GM23338 (cell line): ENCODE measurements around the gene ENTPD5. TPM values are rescaled to one million over a fixed set of nuclear protein-coding genes. Genes with fewer than 3 reads are reported as not detected.

Source experiments
- ATAC-seq: fragments of 200-7000 bp; cut with Tn5 transposase; 3 replicates; pipeline ENCODE4 v1.9.1; 2020
- DNase-seq: peaks from one replicate; pipeline ENCODE4 v3.0.0-alpha.2; 2015; ENCODE audit warnings: low spot score
- H2AFZ ChIP-seq: fragments of 200-600 bp; sonication (generic); 2 replicates; pipeline ENCODE4 v1.8.0; 2016; ENCODE audit warnings: antibody characterized with exemption, mild to moderate bottlenecking, moderate library complexity
- H3F3A ChIP-seq: fragments of 200-600 bp; sonication (generic); replicated peaks from 2 replicates; pipeline ENCODE4 v1.8.0; 2017; ENCODE audit warnings: antibody characterized with exemption, mixed run types, low read depth
- H3K27ac ChIP-seq: fragments of 200-600 bp; sonication (generic); 2 replicates; pipeline ENCODE4 v1.6.1; 2016; ENCODE audit warnings: low read depth
- H3K27me3 ChIP-seq: fragments of 200-600 bp; sonication (generic); 2 replicates; pipeline ENCODE4 v1.8.0; 2016; ENCODE audit warnings: mild to moderate bottlenecking, mixed run types, moderate library complexity; ENCODE audit not compliant: insufficient read depth
- H3K36me3 ChIP-seq: fragments of 200-600 bp; sonication (generic); 2 replicates; pipeline ENCODE4 v1.8.0; 2016; ENCODE audit warnings: mild to moderate bottlenecking; ENCODE audit not compliant: insufficient read depth
- H3K4me1 ChIP-seq: fragments of 200-600 bp; sonication (generic); 2 replicates; pipeline ENCODE4 v1.8.0; 2016; ENCODE audit warnings: mild to moderate bottlenecking, moderate library complexity; ENCODE audit not compliant: insufficient read depth
- H3K4me2 ChIP-seq: fragments of 200-600 bp; sonication (generic); 2 replicates; pipeline ENCODE4 v1.7.1; 2017; ENCODE audit warnings: mixed run types
- H3K4me3 ChIP-seq: fragments of 200-600 bp; sonication (generic); 2 replicates; pipeline ENCODE4 v1.6.1; 2016; ENCODE audit warnings: mixed run types
- H3K79me2 ChIP-seq: fragments of 200-600 bp; sonication (generic); replicated peaks from 2 replicates; pipeline ENCODE4 v1.8.0; 2017; ENCODE audit warnings: mild to moderate bottlenecking; ENCODE audit not compliant: insufficient read depth
- H3K9me2 ChIP-seq: fragments of 200-600 bp; sonication (generic); 2 replicates; pipeline ENCODE4 v1.8.0; 2017; ENCODE audit not compliant: insufficient read depth
- H4K20me1 ChIP-seq: fragments of 200-600 bp; sonication (generic); replicated peaks from 2 replicates; pipeline ENCODE4 v1.8.0; 2017; ENCODE audit warnings: mild to moderate bottlenecking; ENCODE audit not compliant: insufficient read depth
- H3K27ac Mint-ChIP-seq: 2 replicates; pipeline ENCODE4 v1.8.0; 2020; ENCODE audit warnings: inconsistent platforms, mild to moderate bottlenecking, moderate library complexity, mixed read lengths
- H3K27me3 Mint-ChIP-seq: 3 replicates; pipeline ENCODE4 v1.8.0; 2022; ENCODE audit warnings: low read depth, mild to moderate bottlenecking, moderate library complexity, mixed read lengths, inconsistent platforms; ENCODE audit not compliant: insufficient read depth, poor library complexity
- H3K36me3 Mint-ChIP-seq: 3 replicates; pipeline ENCODE4 v1.8.0; 2021; ENCODE audit warnings: low read depth, mild to moderate bottlenecking, inconsistent platforms, moderate library complexity, mixed read lengths
- H3K4me1 Mint-ChIP-seq: 3 replicates; pipeline ENCODE4 v1.8.0; 2020; ENCODE audit warnings: mild to moderate bottlenecking, inconsistent platforms, mixed read lengths
- H3K4me3 Mint-ChIP-seq: 3 replicates; pipeline ENCODE4 v1.8.0; 2021; ENCODE audit warnings: moderate library complexity, mild to moderate bottlenecking, inconsistent platforms, mixed read lengths
- H3K9me3 Mint-ChIP-seq: 3 replicates; pipeline ENCODE4 v1.8.0; 2020; ENCODE audit warnings: moderate library complexity, mild to moderate bottlenecking, inconsistent platforms, mixed read lengths
- CREB1 ChIP-seq: fragments of 250-450 bp; sonication (Bioruptor Pico); IDR thresholded peaks from 2 replicates; pipeline ENCODE4 v1.5.0; 2020; ENCODE audit warnings: low read depth, mild to moderate bottlenecking, moderate library complexity
- CTCF ChIP-seq, 2 experiments: fragments of 200-600 bp in 1 of 2; sonication (generic) in 1 of 2; conservative IDR thresholded peaks; 2 replicates each; pipeline versions ENCODE4 v1.5.1 to v1.6.1; 2016 to 2017; ENCODE audit warnings: antibody characterized with exemption in 2 of 2, low read depth in 2 of 2, mild to moderate bottlenecking in 2 of 2, moderate library complexity in 1 of 2
- ETS1 ChIP-seq: IDR thresholded peaks from 2 replicates; pipeline ENCODE4 v1.6.1; 2016; ENCODE audit warnings: antibody characterized with exemption
- EZH2 ChIP-seq: fragments of 200-600 bp; sonication (generic); IDR thresholded peaks from one replicate; pipeline ENCODE4 v1.8.0; 2017; ENCODE audit warnings: antibody characterized with exemption, mild to moderate bottlenecking, low read depth; ENCODE audit not compliant: unreplicated experiment
- EZH2phosphoT487 ChIP-seq: fragments of 200-600 bp; sonication (generic); IDR thresholded peaks from one replicate; pipeline ENCODE4 v1.8.1; 2018; ENCODE audit warnings: antibody characterized with exemption; ENCODE audit not compliant: unreplicated experiment
- NANOG ChIP-seq: IDR thresholded peaks from 2 replicates; pipeline ENCODE4 v1.6.1; 2016; ENCODE audit warnings: antibody characterized with exemption, borderline replicate concordance
- POLR2AphosphoS5 ChIP-seq: IDR thresholded peaks from 2 replicates; pipeline ENCODE4 v1.6.1; 2016; ENCODE audit warnings: antibody characterized with exemption, low read depth
- STAT1 ChIP-seq: IDR thresholded peaks from one replicate; pipeline ENCODE4 v1.6.1; 2016; ENCODE audit warnings: antibody characterized with exemption; ENCODE audit not compliant: unreplicated experiment
- ZNF114 ChIP-seq: fragments of 250-450 bp; sonication (Bioruptor Pico); IDR thresholded peaks from 2 replicates; pipeline ENCODE4 v1.5.0; 2020; ENCODE audit warnings: mild to moderate bottlenecking, moderate library complexity
- ZNF331 ChIP-seq: fragments of 250-450 bp; sonication (Bioruptor Pico); IDR thresholded peaks from 2 replicates; pipeline ENCODE4 v1.5.0; 2020; ENCODE audit warnings: low read depth, mild to moderate bottlenecking, moderate library complexity
- ZNF462 ChIP-seq: fragments of 250-450 bp; sonication (Bioruptor Pico); IDR thresholded peaks from 2 replicates; pipeline ENCODE4 v1.5.0; 2020; ENCODE audit warnings: mild to moderate bottlenecking, moderate library complexity
- polyA plus RNA-seq: library from polyadenylated mRNA; unstranded; fragments of >200 nt; fragmentation: Nextera tagmentation; extraction: Ambion mirVana; gene quantifications from 2 replicates; pipeline ENCODE4 v1.2.1, GENCODE V29; 2016
- total RNA-seq: library from RNA; depleted of rRNA; stranded (reverse); fragments of >200 nt; shearing (Covaris generic); gene quantifications from 2 replicates; pipeline ENCODE4 v1.2.3, GENCODE V29; 2014

Gene ENTPD5
- total and polyA plus RNA-seq, 2 experiments from 2014 or later, result 4.6 to 5.5 TPM

GRCh38 chr14:74064426-74064825, 45.3 kb upstream of the ENTPD5 start:
- Mint-ChIP-seq H3K27me3 (no peaks in the 10 kb centered on the region), H3K4me3 (no peak overlapping the region), H3K36me3 (peaks cover 30% of the 10 kb centered on the region), H3K4me1 (no peaks in the 10 kb centered on the region), H3K9me3 (no peaks in the 10 kb centered on the region), H3K27ac (no peak overlapping the region)
- H4K20me1 ChIP-seq, result no peaks in the 10 kb centered on the region
- no peak overlapping the region for H3K27ac ChIP-seq
- H2AFZ ChIP-seq, result no peak overlapping the region
- DNase-seq (no peak), ATAC-seq (no peak)
- 0 out of 2 replicates have a peak, but pooled peaks cover 4% of the 10 kb centered on the region for H3K36me3 ChIP-seq
- TF ChIP-seq ETS1 (no peak), STAT1 (no peak)
- no peaks in the 10 kb centered on the region for H3K9me2 ChIP-seq
- H3F3A ChIP-seq, result no peaks in the 10 kb centered on the region
- no peaks in the 10 kb centered on the region for H3K4me1 ChIP-seq
- H3K79me2 ChIP-seq, result no peaks in the 10 kb centered on the region
- no peaks in the 10 kb centered on the region for H3K27me3 ChIP-seq
- H3K4me2 ChIP-seq, result no peak overlapping the region
- no peak overlapping the region for H3K4me3 ChIP-seq

GRCh38 chr14:74062809-74063150, 43.7 kb upstream of the ENTPD5 start:
- no peaks in the 10 kb centered on the region for H3F3A ChIP-seq
- Mint-ChIP-seq H3K4me3 (no peak overlapping the region), H3K27me3 (no peaks in the 10 kb centered on the region), H3K9me3 (no peaks in the 10 kb centered on the region), H3K36me3 (peaks cover 36% of the 10 kb centered on the region), H3K4me1 (no peaks in the 10 kb centered on the region), H3K27ac (no peak overlapping the region)
- 0 out of 2 replicates have a peak, but pooled peaks cover 4% of the 10 kb centered on the region for H3K36me3 ChIP-seq
- H3K79me2 ChIP-seq, result no peaks in the 10 kb centered on the region
- no peaks in the 10 kb centered on the region for H3K9me2 ChIP-seq
- H2AFZ ChIP-seq, result no peak overlapping the region
- no peak for ATAC-seq
- no peak for DNase-seq
- H3K4me1 ChIP-seq, result no peaks in the 10 kb centered on the region
- TF ChIP-seq EZH2phosphoT487 (no peak), CTCF (conservative IDR thresholded peaks at IDR 0.05; ENCODE audit: low read depth in 2 of 2) (no peak), CREB1 (CRISPR knock-in tag) (no peak), ETS1 (no peak), STAT1 (no peak), NANOG (no peak), ZNF462 (CRISPR knock-in tag) (no peak), POLR2AphosphoS5 (no peak), ZNF114 (CRISPR knock-in tag) (no peak), ZNF331 (CRISPR knock-in tag) (no peak), EZH2 (no peak)
- no peaks in the 10 kb centered on the region for H3K27me3 ChIP-seq
- no peak overlapping the region for H3K27ac ChIP-seq
- no peak overlapping the region for H3K4me3 ChIP-seq
- no peak overlapping the region for H3K4me2 ChIP-seq
- H4K20me1 ChIP-seq, result no peaks in the 10 kb centered on the region
